ENCODE measurements around the gene VPS4B. TPM values are rescaled to one million over a fixed set of nuclear protein-coding genes. Genes with fewer than 3 reads are reported as not detected.

Gene VPS4B
- polyA plus RNA-seq, 3 donors, result 48.0 to 68.8 (median 57.7) TPM

- DNase-seq, result peak; percentile 68
Measured at GRCh38 chr18:63439334-63439733, 17.1 kb upstream of the VPS4B start.

- no peak for DNase-seq
Measured at GRCh38 chr18:63438181-63438580, 15.9 kb upstream of the VPS4B start.

DNA sequence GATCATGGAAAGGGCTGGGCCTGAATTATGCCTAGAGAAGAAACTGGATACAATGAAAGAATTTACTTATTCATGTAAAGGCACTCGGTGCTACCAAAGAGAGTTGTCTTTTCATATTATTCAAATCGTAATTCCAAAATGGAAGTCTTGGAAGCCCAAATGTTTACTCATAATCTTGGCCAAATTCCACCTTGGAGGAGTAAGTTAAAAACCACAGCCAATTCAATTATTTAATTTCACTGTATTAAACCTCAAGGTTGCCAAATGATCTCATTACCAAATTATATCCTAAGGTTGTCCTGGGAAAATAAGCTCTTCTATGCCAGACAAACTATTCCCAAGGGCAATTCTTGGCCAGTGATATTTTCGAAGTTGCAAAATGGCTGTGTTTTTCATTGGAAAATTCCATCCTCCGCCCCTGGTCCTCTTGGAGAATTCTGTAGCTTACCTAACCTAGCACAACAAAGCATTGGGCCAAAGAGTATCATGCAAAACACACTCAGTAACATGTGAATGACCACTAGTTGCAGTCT lies 11.1 kb upstream of the VPS4B start:
- no peak for DNase-seq

- DNase-seq, result no peak
Measured at GRCh38 chr18:63431180-63431579, 8.9 kb upstream of the VPS4B start.

GRCh38 chr18:63430526-63430925 lies 8.2 kb upstream of the VPS4B start:
- no peak for DNase-seq

DNA sequence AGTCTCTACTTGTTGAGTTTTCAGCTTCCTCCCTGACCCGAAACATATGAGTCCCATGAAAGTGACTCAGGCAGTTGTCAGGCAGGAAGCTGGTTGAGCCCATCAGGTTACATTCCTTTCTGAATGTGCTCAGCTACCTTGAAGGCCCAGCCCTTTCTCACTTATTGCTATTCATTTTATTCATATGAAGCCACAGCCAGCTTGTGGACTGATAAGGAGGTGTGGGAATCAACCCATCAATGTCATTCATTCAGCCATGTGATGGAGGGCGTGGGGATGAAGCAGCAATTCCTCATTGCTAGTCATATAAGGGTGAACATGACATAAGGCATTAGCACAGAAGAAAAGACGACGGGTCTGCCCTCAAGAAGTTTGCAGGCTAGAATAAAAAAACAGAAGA lies 5.3 kb upstream of the VPS4B start:
- DNase-seq, result no peak

GRCh38 chr18:63422864-63423304 lies 608 bp upstream of the VPS4B start:
- DNase-seq, result no peak

DNA sequence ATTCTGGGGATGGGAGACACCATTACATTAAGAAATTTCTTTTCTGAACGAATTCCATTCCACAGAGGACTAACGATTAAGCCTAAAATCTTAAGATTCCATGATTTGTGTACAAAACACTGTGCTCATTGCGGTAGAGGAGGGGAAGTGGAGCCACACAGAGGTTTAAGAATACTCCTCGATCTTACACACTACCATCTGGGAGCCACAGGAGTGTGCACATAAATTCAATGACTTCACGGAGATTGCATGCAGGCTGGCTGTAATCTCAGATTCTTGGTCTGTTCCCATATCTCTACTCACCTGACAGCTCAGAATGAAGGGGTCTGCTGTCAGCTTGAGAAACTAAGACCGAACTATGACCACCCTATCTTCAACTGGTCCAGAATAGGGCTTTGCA lies 762 bp downstream of the VPS4B start:
- no peak for DNase-seq

- DNase-seq, result no peak
Measured at GRCh38 chr18:63412953-63413352, 9.3 kb downstream of the VPS4B start.

GRCh38 chr18:63410792-63411191 lies 11.5 kb downstream of the VPS4B start:
- DNase-seq, result no peak

DNA sequence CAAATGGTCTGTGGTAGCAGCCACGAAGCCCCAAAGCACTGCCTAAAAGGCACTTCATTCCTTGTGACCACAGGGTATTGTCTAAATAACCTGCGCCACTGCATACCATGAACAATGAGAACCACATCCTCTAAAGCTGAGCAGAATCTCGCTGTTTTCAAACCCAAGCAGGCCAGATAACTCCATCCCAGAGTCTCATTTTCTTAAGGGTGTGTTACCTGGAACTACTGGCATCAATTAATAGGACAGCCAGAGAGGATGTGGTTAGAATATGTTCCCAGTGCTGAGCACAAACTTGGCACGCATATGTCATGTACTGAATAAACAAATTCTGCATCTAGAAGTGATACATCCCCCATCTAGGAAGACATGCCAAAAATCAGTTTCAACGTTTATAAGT lies 13.0 kb downstream of the VPS4B start:
- DNase-seq, result no peak

- no peak for DNase-seq
Measured at GRCh38 chr18:63407734-63408133, 14.5 kb downstream of the VPS4B start.

- DNase-seq, result no peak
Measured at GRCh38 chr18:63405986-63406385, 16.3 kb downstream of the VPS4B start.

DNA sequence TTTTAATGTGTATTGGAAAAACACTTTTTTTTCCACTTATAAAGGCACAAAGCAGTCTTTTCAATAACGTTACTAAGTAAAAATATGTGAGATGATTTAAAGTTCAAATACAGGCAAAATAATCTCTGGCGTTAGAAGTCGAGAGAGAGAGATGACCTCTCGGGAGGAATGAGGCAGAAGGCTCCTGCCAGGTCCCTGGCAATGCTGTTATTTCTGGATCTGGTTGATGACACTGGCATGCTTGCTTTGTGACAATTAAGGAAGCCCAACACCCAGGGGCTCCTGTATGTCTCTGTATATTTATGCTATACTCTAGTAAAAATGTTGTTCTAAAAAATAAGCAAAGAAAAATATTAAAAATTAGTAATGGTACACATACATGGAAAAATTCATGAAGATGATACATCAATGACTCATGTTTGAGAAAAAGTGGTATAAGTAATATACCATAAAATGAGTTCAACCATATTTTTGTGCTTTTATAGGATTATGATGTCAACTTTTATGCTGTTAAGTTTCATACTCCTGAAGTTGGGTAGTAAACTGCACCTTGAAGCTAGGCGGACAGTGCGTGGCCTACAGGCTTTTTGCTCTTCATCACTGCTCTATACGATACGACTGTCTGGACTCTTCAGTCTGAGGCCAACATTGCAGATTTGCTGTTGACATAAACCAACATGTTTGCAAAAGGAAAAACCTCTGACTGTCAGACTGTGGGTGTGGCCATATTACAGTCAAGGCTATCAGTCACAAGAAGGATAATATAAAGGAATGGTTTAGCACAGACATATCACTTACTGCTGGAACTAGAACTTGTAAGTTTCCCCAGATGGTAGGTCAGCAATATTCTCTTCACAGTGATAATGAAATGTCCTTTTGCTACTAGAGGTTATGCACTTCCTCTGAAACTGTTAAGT lies 19.8 kb downstream of the VPS4B start:
- no peak for DNase-seq

GRCh38 chr18:63399300-63399699 lies 23.0 kb downstream of the VPS4B start:
- DNase-seq, result no peak

- DNase-seq, result no peak
Measured at GRCh38 chr18:63397349-63397748, 24.9 kb downstream of the VPS4B start.

- DNase-seq, result no peak
Measured at GRCh38 chr18:63395503-63395902, 26.8 kb downstream of the VPS4B start.

DNA sequence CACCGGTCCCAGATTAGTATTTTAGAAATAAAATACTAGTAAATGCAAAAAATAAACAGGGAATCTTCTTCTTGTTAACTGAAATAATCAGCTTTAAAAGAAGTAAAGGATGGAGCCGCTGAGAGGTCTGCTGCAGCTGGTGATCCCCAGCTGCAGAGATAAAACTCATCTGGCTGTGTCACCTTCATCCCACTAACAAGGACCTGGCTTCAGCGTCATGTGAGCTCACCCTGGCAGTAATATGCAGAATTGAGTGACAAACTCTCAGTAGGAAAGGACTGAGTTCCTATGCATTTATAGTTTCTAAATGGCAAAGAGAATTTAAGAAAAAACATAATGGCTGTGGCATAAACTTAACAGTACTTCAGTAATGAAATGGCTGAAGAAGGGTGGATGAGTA lies 27.3 kb downstream of the VPS4B start:
- DNase-seq, result no peak

DNA sequence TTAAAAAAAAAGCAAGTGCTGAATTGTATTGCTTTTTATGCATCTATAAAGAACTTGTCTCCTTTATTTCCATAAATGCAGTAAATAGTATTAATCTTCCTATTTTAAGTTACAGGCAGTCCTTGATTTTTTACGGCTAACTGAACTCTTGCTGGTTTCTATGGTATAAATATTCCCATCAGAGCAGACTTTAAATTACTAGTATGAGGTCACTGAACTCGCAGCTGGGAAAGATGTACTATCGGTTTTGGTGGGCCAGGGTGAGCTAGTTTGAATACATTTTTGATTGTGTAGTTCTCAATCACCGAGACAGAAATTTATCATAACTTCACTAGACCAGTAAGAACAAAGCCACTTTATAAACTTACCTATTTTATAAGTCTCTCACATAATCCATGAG lies 34.4 kb downstream of the VPS4B start:
- DNase-seq, result no peak

- DNase-seq, result no peak
Measured at GRCh38 chr18:63382843-63383242, 39.4 kb downstream of the VPS4B start.

DNA sequence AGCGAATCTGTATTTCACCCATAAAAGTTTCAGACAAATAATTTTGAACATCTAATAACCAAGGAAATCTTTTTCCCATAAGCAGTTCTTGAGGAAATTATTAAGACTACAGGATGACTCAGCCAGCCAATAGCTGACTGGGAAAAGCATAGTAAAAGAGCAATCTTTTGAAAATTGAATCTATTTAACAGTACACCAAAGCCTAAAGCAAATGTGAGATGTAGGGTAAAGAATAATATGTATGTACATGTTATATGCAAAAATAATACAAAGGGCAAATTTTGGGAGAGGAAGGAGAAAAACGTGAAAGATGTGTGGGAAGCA lies 42.7 kb downstream of the VPS4B start:
- no peak for DNase-seq

DNA sequence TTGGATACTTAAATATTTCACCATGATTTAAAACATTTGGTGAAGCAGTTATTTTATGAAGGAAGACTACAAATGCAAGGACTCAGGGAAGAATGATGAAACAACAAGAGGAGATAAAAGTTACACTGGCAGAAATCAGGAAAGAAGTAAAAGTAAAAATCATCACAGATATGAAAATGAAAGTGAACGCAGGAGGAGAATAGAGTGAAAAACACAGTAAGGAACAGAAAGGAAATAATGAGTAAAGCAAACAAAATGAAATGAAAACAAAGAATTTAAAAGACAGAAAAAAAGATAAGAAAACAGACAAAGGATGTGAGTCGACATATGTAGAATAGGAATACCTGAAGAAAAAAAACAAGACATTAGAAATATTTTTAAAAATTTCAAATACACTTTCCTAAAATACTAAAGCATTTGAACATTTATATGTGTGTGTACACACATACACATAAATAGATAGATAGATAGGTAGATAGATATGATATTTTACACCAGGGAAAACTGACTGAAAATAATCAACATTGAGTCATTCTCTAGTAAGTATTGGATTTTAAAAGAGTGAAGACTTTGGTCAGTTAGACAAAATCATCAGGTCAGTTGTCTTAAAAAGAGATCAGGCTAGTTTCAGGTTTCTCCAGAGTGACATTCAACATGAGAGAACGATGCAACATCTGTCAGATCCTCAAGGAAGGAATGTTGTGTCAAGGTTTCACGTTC lies 43.2 kb downstream of the VPS4B start:
- DNase-seq, result no peak
